NCI-H1694 (cell line): ENCODE results near the gene LYAR.

Source experiments
- DNase-seq: peaks from one replicate; lab custom pipeline; 2025; lab: John Stamatoyannopoulos, UW

Gene LYAR

DNA sequence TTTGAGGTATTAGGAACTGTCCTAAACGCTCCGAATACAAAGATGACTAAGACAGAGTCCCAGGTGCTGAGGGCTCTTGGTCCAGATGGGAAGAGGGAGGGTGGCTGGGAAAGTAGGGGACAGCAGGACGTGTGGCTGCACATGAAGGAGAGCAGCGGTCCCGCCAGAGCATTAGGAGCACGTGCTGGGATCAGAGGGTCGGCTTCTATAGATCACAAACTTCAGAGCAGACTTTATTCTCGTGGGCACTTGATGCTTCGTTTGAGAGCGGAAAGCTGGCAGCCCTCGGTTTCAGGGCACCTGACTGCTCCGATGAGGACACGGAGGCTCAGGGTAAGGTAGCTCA is 26.2 kb upstream of the LYAR start:
- DNase-seq, result no peak

DNA sequence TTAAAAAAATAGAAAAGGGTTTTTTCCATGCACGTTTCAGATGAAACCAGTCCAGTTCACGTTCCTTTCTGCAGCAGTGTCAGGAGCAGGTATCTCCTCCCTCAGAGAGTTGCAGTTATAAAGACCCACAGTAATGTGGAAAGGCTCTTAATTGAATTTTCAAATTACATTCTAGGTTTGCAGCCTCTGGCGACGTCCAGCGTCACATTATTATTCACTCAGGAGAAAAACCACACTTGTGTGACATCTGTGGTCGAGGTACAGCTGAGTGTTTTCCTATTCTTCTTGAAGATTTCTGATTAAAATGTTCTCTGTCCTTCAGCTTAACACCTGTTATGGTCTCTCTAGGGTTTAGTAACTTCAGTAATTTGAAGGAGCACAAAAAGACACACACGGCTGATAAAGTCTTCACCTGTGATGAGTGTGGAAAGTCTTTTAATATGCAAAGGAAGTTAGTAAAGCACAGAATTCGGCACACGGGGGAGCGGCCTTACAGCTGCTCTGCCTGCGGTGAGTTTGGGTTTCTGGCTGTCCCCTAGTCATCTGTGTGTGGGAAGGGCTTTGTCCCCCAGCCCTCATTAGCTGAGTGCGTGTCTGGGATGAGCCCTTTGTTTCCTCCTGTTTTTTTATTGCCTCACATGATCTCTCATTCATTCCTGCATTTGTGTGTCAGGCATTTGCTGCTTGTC is 25.7 kb upstream of the LYAR start:
- no peak for DNase-seq

- no peak for DNase-seq
These were observed 21.2 kb upstream of the LYAR start for GRCh38 chr4:4311193-4311592.

DNA sequence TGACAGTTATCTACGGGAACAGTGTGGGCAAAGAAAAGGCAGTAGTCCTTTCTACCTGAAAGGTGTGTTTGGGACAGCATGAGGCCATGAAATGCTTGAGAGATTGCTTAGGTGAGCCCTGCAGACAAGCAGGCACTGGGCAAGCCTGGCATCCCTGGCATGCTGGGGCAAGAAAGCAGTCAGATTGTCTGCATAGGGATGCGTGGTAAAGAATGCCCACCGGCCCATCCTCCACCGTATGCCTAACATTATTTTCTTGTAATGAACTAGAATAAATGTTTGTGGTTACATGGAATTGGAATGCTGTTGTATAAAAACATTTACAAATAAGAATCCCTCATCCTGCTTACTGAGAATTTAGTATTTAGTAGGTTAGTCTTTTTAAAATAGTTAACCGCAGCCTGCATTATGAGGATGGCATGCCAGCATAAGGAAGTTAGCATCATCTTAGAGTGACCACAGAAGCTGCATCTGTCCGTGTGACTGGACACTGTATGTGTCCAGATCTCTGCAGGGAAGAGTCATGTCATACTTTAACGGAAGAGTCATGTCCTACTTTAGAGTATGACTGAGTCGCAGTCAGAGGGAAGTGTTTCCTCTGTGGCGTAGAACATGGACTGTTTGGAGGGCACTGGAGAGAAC is 19.0 kb upstream of the LYAR start:
- DNase-seq, result no peak

GRCh38 chr4:4306920-4307319 is 17.0 kb upstream of the LYAR start:
- DNase-seq, result no peak

DNA sequence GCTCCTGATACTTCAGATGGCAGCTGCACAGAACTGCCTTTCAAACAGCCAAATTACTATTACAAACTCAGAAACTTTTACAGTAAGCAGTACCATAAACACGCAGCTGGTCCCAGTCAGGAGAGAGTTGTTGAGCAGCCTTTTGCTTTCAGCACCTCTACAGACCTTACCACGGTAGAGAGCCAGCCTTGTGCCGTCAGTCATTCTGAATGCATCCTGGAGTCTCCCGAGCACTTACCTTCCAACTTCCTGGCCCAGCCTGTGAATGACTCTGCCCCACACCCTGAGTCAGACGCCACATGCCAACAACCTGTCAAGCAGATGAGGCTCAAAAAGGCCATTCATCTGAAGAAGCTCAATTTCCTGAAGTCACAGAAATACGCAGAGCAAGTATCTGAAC is 12.5 kb upstream of the LYAR start:
- DNase-seq, result no peak

DNA sequence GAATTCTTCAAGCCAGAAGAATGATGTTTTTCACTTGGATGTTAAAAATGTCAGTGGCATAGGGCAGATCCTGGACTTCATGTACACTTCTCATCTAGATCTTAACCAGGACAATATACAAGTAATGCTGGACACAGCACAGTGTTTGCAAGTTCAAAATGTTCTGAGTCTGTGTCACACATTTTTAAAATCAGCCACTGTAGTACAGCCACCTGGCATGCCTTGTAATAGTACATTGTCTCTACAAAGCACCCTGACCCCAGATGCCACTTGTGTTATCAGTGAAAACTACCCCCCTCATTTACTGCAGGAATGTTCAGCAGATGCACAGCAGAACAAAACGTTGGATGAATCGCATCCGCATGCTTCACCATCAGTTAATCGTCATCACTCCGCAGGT is 12.0 kb upstream of the LYAR start:
- no peak for DNase-seq

DNA sequence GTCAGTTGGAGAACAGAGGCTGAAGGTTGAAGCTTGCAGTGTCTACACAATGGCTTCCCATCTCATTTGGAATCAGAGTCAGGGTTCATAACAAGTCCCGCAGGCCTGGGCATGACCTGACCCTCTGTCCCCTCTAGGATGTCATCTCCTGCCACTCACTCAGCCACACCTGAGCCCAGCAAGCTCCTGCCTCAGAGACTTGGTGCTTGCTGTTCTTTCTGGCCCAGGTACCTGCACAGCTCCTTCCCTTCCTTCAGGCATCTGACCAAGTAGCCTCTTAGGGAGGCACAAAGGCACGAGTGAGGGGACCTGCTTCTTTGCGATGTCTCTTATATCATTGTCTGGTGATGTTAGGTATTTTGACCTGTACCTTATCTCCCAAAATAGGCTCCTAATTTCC is 9.1 kb upstream of the LYAR start:
- no peak for DNase-seq

DNA sequence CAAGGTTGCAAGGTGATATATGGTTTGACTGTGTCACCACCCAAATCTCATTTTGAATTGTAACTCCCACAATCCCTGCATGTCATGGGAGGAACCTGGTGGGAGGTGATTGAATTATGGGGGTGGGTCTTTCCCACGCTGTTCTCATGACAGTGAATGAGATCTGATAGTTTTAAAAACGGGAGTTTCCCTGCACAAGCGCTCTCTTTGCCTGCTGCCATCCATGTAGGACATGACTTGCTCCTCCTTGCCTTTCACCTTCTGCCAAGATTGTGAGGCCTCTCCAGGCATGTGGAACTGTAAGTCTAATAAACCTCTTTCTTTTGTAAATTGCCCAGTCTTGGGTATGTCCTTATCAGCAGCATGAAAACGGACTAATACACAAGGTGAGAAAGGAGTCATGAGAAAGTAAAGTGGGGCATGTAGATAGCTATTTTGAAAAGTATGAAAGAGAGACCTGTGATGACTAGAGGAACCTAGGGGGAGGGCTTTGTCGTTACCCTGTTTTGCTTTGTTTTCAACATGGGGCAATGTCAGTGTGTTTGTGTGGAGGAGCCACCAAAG is 6.4 kb upstream of the LYAR start:
- no peak for DNase-seq

DNA sequence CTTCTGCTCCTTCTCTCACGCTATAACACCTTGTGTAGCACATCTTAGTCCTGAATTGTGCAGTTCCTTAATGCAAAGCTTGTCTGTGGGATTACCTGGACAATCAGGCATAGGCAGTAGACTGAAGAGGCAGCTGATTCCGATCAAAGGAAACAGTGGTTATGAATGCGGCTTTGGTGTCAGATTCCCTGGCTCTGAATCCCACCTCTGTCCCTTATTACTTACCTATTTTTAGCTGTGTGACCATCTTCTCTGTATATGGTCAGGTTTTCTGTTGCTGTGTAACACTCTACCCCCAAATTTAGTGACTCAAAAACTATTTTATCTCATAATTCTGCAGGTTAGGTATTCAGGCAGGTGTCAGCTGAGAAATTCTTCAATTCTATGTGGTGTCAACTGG is 3.3 kb upstream of the LYAR start:
- no peak for DNase-seq

DNA sequence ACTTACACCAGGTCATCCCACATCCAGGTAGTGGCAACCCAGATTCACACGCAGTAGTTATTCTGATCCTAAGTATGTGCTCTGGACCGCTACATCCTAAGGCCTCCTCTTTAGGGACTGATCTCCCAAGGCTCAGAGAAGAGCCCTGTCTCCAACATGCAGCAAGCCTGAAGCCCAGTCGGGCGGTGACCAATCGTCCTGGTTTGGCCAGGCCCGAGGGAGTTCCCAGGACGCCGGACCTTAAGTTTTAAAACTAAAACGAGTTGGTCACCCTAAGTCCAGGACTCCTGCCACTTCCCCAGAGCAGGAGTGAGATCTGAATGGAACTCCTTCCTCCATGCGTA is 385 bp downstream of the LYAR start:
- no peak for DNase-seq

DNA sequence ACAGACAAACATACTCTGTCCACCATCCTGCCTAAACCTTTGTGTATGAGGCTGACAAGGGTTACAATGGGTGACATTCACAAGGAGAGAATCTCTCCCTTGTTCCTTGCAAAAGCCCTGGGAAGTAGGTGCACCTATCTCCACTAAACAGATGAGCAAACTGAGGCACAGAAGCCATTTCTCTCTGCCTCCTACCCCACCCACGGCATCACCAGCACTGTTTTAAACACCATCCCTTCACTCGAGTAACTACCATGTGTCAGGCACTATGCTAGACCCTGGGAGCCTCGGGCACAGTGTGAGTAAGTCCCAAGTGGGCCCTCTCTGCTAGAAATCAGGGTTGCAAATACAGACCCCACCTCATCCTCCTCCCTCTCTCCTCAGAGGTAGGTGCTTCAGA is 899 bp downstream of the LYAR start:
- no peak for DNase-seq

DNA sequence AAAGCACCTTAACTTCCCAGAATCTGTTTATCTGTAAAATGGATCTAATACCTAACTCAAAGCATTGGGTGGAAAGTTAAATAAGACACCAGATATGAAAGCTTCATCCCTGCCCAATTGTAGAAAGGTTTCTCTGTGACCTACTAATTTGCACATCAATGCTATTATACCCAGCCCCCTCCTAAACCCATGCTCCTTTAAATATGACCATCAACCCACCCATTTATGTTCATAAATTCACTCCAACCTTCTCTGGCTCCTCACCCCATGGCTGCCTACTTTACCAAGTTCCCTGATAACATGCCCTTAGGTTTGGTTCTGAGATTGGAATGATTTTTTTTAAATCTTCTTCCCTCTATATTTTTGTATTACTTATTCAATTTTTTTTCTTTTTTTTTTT is 1.9 kb downstream of the LYAR start:
- no peak for DNase-seq

- DNase-seq, result no peak
These were observed 4.9 kb downstream of the LYAR start for GRCh38 chr4:4284827-4285618.

GRCh38 chr4:4281787-4282186 is 8.2 kb downstream of the LYAR start:
- DNase-seq, result no peak

- no peak for DNase-seq
These were observed 12.4 kb downstream of the LYAR start for GRCh38 chr4:4277531-4277930.

DNA sequence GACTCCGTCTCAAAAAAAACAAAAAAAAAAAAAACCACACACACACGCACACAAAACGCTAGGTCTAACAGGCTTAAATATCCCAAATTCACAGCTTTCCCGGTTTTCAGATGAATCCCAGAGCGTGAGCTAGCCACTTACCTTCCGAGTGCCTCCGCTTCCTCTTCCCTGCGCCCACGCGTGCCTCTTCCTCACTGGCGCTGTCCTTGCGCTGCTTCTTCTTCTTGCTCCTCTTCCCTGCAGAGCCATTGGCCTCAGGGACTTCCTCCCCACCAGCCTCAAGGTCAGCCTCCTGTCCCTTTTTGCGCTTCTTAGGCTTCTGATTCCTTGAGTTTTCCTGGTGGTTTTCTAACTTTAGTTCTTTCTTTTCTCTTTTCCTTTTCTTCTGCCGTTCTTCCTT is 15.7 kb downstream of the LYAR start:
- no peak for DNase-seq

DNA sequence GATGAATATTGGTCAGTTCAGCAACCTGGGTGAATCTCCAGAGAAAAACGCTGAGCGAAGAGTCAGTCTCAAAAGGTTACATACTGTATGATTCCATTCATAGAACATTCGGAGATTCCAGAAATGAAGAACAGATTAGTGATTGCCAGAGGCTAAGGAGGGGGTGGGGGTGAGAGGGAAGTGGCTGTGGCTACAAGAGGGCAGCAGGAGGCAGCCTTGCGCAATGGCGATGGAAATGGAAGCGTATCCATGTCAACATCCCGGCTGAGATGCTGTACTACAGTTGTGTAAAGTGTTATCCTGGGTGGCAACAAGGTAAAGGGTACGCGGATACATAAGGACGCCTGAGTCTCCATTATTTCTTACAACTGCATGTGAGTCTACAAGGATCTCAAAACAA is 18.0 kb downstream of the LYAR start:
- no peak for DNase-seq

DNA sequence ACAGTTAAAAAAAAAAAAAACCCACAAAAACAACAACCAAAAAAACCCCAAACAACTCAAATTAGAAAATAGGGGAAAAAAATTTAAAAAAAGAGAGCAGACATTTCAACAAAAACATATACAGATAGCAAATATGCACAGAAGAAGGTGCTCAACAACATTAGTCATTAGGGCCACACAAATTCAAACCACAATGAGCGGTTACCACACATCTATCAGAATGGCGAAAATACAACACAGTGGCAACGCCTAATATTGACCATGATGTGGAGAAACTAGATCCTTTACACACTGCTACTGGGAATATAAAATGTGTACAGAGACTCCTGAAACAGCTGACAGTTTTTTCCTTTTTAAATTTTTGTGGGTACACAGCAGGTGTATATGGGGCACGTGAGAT is 19.4 kb downstream of the LYAR start:
- no peak for DNase-seq

DNA sequence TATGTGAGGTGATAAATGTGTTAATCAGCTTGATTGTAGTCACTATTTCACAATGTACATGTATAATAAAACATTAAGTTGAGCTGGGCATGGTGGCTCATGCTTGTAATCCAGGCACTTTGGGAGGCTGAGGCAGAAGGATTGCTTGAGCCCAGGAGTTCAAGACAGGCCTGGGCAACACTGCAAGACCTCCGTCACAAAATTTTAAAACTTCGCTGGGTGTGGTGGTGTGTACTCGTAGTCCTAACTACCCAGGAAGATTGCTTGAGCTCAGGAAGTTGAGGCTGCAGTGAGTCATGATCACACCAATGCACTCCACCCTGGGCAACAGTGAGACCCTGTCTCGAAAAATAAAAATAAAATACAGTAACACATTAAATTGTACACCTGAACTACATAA is 20.1 kb downstream of the LYAR start:
- no peak for DNase-seq

DNA sequence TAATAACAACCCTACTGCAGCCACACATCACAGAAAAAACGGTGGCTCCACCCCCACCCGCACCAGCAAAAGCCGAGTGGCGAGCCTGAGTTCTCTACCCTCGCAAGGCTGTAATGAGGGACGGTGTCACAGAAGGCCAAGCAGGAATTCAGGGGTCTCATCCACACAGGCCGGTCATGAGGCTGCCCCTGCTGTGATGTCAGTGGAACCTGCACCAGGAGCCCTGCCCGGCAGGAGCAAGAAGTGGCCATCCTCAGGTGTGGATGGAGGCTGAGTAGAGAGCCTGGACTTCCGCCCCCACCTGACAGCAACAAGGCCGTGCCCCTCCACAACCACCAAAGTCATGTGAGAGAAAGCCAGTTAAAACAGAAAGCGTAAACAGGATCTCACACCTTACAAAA is 20.6 kb downstream of the LYAR start:
- no peak for DNase-seq

GRCh38 chr4:4268776-4269175 is 21.2 kb downstream of the LYAR start:
- DNase-seq, result no peak

DNA sequence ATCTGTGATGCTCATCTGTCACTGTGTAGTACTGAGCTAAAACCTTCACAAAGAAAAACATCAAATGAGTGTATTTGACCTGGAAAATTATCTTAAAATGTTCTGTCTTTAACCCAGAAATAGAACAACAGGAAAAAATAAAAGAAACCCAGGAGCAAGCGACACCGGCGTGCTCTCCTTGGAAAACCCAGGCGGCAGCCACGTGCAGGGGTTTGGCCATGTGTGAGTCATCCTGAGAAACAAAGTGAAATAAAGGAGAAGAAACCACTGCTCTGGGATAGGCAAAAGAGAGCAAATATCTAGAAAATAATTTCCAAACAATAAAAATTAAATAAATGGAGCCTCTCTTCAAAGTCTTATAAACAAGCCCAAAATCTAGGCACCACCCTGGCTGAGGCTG is 22.0 kb downstream of the LYAR start:
- DNase-seq, result no peak
